ENCODE measurements around the gene GMPR2.

- TF ChIP-seq EZH2phosphoT487 (IDR thresholded peaks at IDR 0.05; ENCODE audit: insufficient read depth, low read depth) (no peak), EZH2 (IDR thresholded peaks at IDR 0.05; ENCODE audit: insufficient read depth, poor library complexity, severe bottlenecking) (no peak)
Observed at GRCh38 chr14:24269368-24269767, 36.6 kb downstream of the GMPR2 start.
